B cell (primary cell): ENCODE measurements around the gene HDAC9. TPM values are rescaled to one million over a fixed set of nuclear protein-coding genes. Genes with fewer than 3 reads are reported as not detected.

ENCODE experiments used
- ATAC-seq: fragments of 200-7000 bp; cut with Tn5 transposase; one replicate; pipeline ENCODE4 v1.10.0; 2021; ENCODE audit warnings: low read depth, mild to moderate bottlenecking, moderate number of reproducible peaks, moderate library complexity
- CTCF ChIA-PET: fragments of 350-600 bp; sonication (Branson Sonifier 250); formaldehyde crosslinking; loops from one replicate; lab custom pipeline; 2021; ENCODE audit warnings: antibody characterized with exemption, inconsistent platforms; lab: Charles Lee
- POLR2A ChIA-PET: fragments of 350-600 bp; sonication (Branson Sonifier 250); formaldehyde crosslinking; loops from one replicate; lab custom pipeline; 2021; ENCODE audit warnings: antibody characterized with exemption; lab: Charles Lee
- DNase-seq: peaks from one replicate; pipeline ENCODE4 v3.0.0; 2013
- H2AFZ ChIP-seq: 2 replicates; pipeline ENCODE4 v1.6.1; 2012; ENCODE audit warnings: mild to moderate bottlenecking, low read depth, low read length; ENCODE audit not compliant: insufficient read depth, poor library complexity, severe bottlenecking
- H3K27ac ChIP-seq, 2 donors: 1 replicate in 1 of 2; 2 replicates in 1 of 2; pipeline ENCODE4 v1.5.1; 2012 to 2013; ENCODE audit warnings: low read length in 2 of 2, mild to moderate bottlenecking in 2 of 2, moderate library complexity in 1 of 2
- H3K27me3 ChIP-seq, 4 experiments: fragments of 200-600 bp in 1 of 4; sonication (generic) in 1 of 4; replicated peaks in 1 of 4; 1 replicate in 2 of 4; 2 replicates in 2 of 4; pipeline versions ENCODE4 v1.6.1 to v1.7.0; 2013 to 2016; ENCODE audit warnings: low read length in 3 of 4, mild to moderate bottlenecking in 2 of 4, mixed read lengths in 1 of 4, moderate library complexity in 1 of 4; ENCODE audit not compliant: insufficient read depth in 4 of 4, control insufficient read depth in 3 of 4; ENCODE audit errors: control extremely low read depth in 1 of 4
- H3K36me3 ChIP-seq, 2 experiments: replicated peaks in 1 of 2; 1 replicate in 1 of 2; 2 replicates in 1 of 2; pipeline versions ENCODE4 v1.6.1 to v1.7.1; 2013; ENCODE audit warnings: low read length in 1 of 2; ENCODE audit not compliant: insufficient read depth in 2 of 2, control insufficient read depth in 1 of 2; ENCODE audit errors: control extremely low read depth in 1 of 2, extremely low read depth in 1 of 2
- H3K4me1 ChIP-seq, 2 donors: fragments of 200-600 bp in 1 of 2; sonication (generic) in 1 of 2; 1 replicate in 1 of 2; 2 replicates in 1 of 2; pipeline versions ENCODE4 v1.5.1 to v1.6.1; 2013 to 2017; ENCODE audit warnings: low read length in 2 of 2; ENCODE audit not compliant: control insufficient read depth in 2 of 2, insufficient read depth in 2 of 2
- H3K4me2 ChIP-seq: replicated peaks from 2 replicates; pipeline ENCODE3; 2012; ENCODE audit warnings: mild to moderate bottlenecking, low read depth, low read length; ENCODE audit not compliant: poor library complexity, severe bottlenecking
- H3K4me3 ChIP-seq, 5 experiments: fragments of 200-600 bp in 1 of 5; sonication (generic) in 1 of 5; 1 replicate in 3 of 5; 2 replicates in 2 of 5; pipeline versions ENCODE4 v1.5.1 to v1.7.0; 2011 to 2016; ENCODE audit warnings: low read length in 4 of 5, mild to moderate bottlenecking in 4 of 5, low read depth in 2 of 5, control low read depth in 1 of 5, moderate library complexity in 1 of 5; ENCODE audit not compliant: insufficient read depth in 1 of 5; ENCODE audit errors: control extremely low read depth in 1 of 5, extremely low read depth in 1 of 5
- H3K79me2 ChIP-seq: fragments of 200-600 bp; sonication (generic); one replicate; pipeline ENCODE4 v1.6.0; 2016; ENCODE audit warnings: low read length; ENCODE audit not compliant: control insufficient read depth, insufficient read depth
- H3K9ac ChIP-seq: fragments of 200-600 bp; sonication (generic); 2 replicates; pipeline ENCODE4 v1.6.1; 2017; ENCODE audit warnings: mild to moderate bottlenecking, low read length, moderate library complexity
- H3K9me3 ChIP-seq, 3 donors: one replicate each; pipeline versions ENCODE4 v1.6.1 to v1.7.1; 2013; ENCODE audit warnings: low read length in 2 of 3; ENCODE audit not compliant: control insufficient read depth in 2 of 3, insufficient read depth in 1 of 3; ENCODE audit errors: control extremely low read depth in 1 of 3
- H4K20me1 ChIP-seq: 2 replicates; pipeline ENCODE4 v1.6.0; 2012; ENCODE audit warnings: mild to moderate bottlenecking, low read length; ENCODE audit not compliant: insufficient read depth, control insufficient read depth, poor library complexity, severe bottlenecking
- H3K27ac Mint-ChIP-seq: one replicate; pipeline ENCODE4 v1.8.0; 2021; ENCODE audit warnings: mixed read lengths
- H3K27me3 Mint-ChIP-seq: one replicate; pipeline ENCODE4 v1.8.0; 2021; ENCODE audit warnings: mixed read lengths
- H3K4me1 Mint-ChIP-seq: one replicate; pipeline ENCODE4 v1.8.0; 2021; ENCODE audit warnings: mixed read lengths
- H3K4me3 Mint-ChIP-seq: one replicate; pipeline ENCODE4 v1.8.0; 2021; ENCODE audit warnings: mixed read lengths
- H3K9me3 Mint-ChIP-seq: one replicate; pipeline ENCODE4 v1.8.0; 2022; ENCODE audit warnings: mixed read lengths; ENCODE audit not compliant: insufficient read depth
- CTCF ChIP-seq: fragments of 200-600 bp; IDR thresholded peaks from one replicate; pipeline ENCODE4 v1.8.0; 2022; ENCODE audit warnings: antibody characterized with exemption, mild to moderate bottlenecking
- EZH2 ChIP-seq: IDR thresholded peaks from 2 replicates; pipeline ENCODE4 v1.6.1; 2012; ENCODE audit warnings: borderline replicate concordance, low read depth, mild to moderate bottlenecking, moderate library complexity, low read length; ENCODE audit not compliant: insufficient read depth, poor library complexity, severe bottlenecking
- WGBS: methylation state at CpG from one replicate; pipeline ENCODE4 v1.1.5; 2013; ENCODE audit warnings: missing lambda C conversion rate; ENCODE audit not compliant: insufficient coverage; 5-methylcytosine and 5-hydroxymethylcytosine counted together
- intact Hi-C: fragments of 100-400 bp; cut with micrococcal nuclease; formaldehyde crosslinking; loops from one replicate; pipeline ENCODE4 v1.10.0; 2022
- polyA plus RNA-seq: library from polyadenylated mRNA; depleted of rRNA; stranded (reverse); fragments of >200 nt; gene quantifications from 2 replicates; pipeline ENCODE4 v1.2.3, GENCODE V29; 2012
- total RNA-seq, 2 donors: library from RNA; stranded (reverse); fragments of 120-200 nt in 1 of 2; gene quantifications; 1 replicate in 1 of 2; 2 replicates in 1 of 2; pipeline versions ENCODE4 v1.2.3 to v1.2.4, GENCODE V29; 2013 to 2022

Gene HDAC9
- total and polyA plus RNA-seq, 2 donors (not counting 1 experiment from before 2014, with no cell fraction given), result 49.1 to 64.8 TPM

GRCh38 chr7:18993933-18994668 is 498.6 kb downstream of the HDAC9 start:
- CTCF ChIA-PET, result no interaction called here
- WGBS, result no CpG with 5 or more reads among the region's 3 CpGs
- Histone ChIP-seq H3K9ac (no peak overlapping the region), H3K27ac (no peak overlapping the region), H3K9me3 (peaks cover 0 to 5% (median 0%) of the 10 kb centered on the region in 3 donors), H3K36me3 (peaks cover 0 to 2% of the 10 kb centered on the region in 2 experiments), H3K27me3 (no peaks in the 10 kb centered on the region), H4K20me1 (no peaks in the 10 kb centered on the region), H3K79me2 (no peaks in the 10 kb centered on the region), H3K4me1 (no peaks in the 10 kb centered on the region), H3K4me2 (no peak overlapping the region), H3K4me3 (no peak overlapping the region), H2AFZ (no peak overlapping the region)
- TF ChIP-seq EZH2 (no peak), CTCF (no peak)
- POLR2A ChIA-PET, result no interaction called here
- Mint-ChIP-seq H3K4me1 (no peaks in the 10 kb centered on the region), H3K9me3 (no peaks in the 10 kb centered on the region), H3K27me3 (no peaks in the 10 kb centered on the region), H3K27ac (no peak overlapping the region), H3K4me3 (no peak overlapping the region)
- no peak for DNase-seq
- no peak for ATAC-seq
- intact Hi-C loops, result no loop called here

GRCh38 chr7:18995270-18995671 is 499.7 kb downstream of the HDAC9 start:
- no peaks in the 10 kb centered on the region for H3K27me3 Mint-ChIP-seq
- H3K9me3 ChIP-seq, result peaks cover 0 to 5% (median 0%) of the 10 kb centered on the region in 3 donors
- H3K4me1 ChIP-seq, result no peaks in the 10 kb centered on the region
- H3K79me2 ChIP-seq, result no peaks in the 10 kb centered on the region
- H3K4me3 ChIP-seq, result no peak overlapping the region
- no peaks in the 10 kb centered on the region for H3K27me3 ChIP-seq
- H4K20me1 ChIP-seq, result no peaks in the 10 kb centered on the region
- ATAC-seq (no peak), DNase-seq (no peak)
- no peak overlapping the region for H3K4me3 Mint-ChIP-seq
- WGBS, result 88% methylated on average over 1 of the region's 3 CpGs
- TF ChIP-seq CTCF, result no peak
- no peak for TF ChIP-seq EZH2
- intact Hi-C loops, result no loop called here
- H3K27ac Mint-ChIP-seq, result no peak overlapping the region
- ChIA-PET CTCF (no interaction called here), POLR2A (no interaction called here)
- peaks cover 0 to 2% of the 10 kb centered on the region in 2 experiments for H3K36me3 ChIP-seq
- H3K27ac ChIP-seq, result no peak overlapping the region
- H3K4me1 Mint-ChIP-seq, result no peaks in the 10 kb centered on the region
- no peak overlapping the region for H3K4me2 ChIP-seq
- H2AFZ ChIP-seq, result no peak overlapping the region
- no peak overlapping the region for H3K9ac ChIP-seq
- H3K9me3 Mint-ChIP-seq, result no peaks in the 10 kb centered on the region
